AG04449 (cell line): Measurements from ENCODE around the gene PPP1R8.
"Not testable (repeated sequence)": the region's sequence is repeated elsewhere in the genome, so short reads cannot be mapped to it uniquely, and the experiment has no call there.

Experiments
- CTCF ChIA-PET: fragments of 350-600 bp; formaldehyde crosslinking; extraction: SDS; loops from one replicate; lab custom pipeline; 2021; ENCODE audit warnings: antibody characterized with exemption; lab: Yijun Ruan, JAX
- POLR2A ChIA-PET: fragments of 400-600, 350-600 bp; formaldehyde crosslinking; extraction: SDS; loops from one replicate; lab custom pipeline; 2020; ENCODE audit warnings: antibody characterized with exemption, inconsistent platforms; lab: Yijun Ruan, JAX
- DNase-seq: peaks from one replicate; pipeline ENCODE4 v3.0.0-alpha.2; 2010; ENCODE audit warnings: low read depth, low spot score
- H3K4me3 ChIP-seq: 2 replicates; pipeline ENCODE4 v1.5.1; 2011; ENCODE audit warnings: low read depth, mild to moderate bottlenecking, control low read depth, low read length
- CTCF ChIP-seq: IDR thresholded peaks from one replicate; pipeline ENCODE4 v1.5.1; 2011; ENCODE audit warnings: mild to moderate bottlenecking, moderate library complexity, low read length, control low read depth, inconsistent platforms; ENCODE audit not compliant: insufficient read depth; ENCODE audit errors: missing control alignments

PPP1R8 gene

GRCh38 chr1:27809883-27810282 lies 20.7 kb upstream of the PPP1R8 start:
- CTCF ChIA-PET = no interaction called here
- H3K4me3 ChIP-seq = no peak overlapping the region
- DNase-seq = no peak
- TF ChIP-seq CTCF = no peak
- POLR2A ChIA-PET = no interaction called here

- ChIA-PET CTCF (no interaction called here), POLR2A (no interaction called here)
- TF ChIP-seq CTCF = no peak
- DNase-seq = no peak
- no peak overlapping the region for H3K4me3 ChIP-seq
These were observed 18.7 kb upstream of the PPP1R8 start for GRCh38 chr1:27811741-27812500.

GRCh38 chr1:27816921-27817630 lies 13.5 kb upstream of the PPP1R8 start:
- no peak overlapping the region for H3K4me3 ChIP-seq
- ChIA-PET POLR2A (no interaction called here), CTCF (interaction anchor here (0.9 to 1.3 kb wide), 2 partner anchors 13 to 92 kb away, joined by 3 to 5 read pairs; partner anchors contain the start of genes FAM76A and PPP1R8)
- peak; percentile 69 for DNase-seq
- no peak for TF ChIP-seq CTCF

GRCh38 chr1:27821761-27822315 lies 8.7 kb upstream of the PPP1R8 start:
- TF ChIP-seq CTCF = no peak
- CTCF ChIA-PET = no interaction called here
- no peak for DNase-seq
- POLR2A ChIA-PET = no interaction called here
- no peak overlapping the region for H3K4me3 ChIP-seq

GRCh38 chr1:27823784-27824183 lies 6.8 kb upstream of the PPP1R8 start:
- TF ChIP-seq CTCF = no peak

GRCh38 chr1:27824411-27824810 lies 6.2 kb upstream of the PPP1R8 start:
- CTCF ChIA-PET = no interaction called here
- no peak for TF ChIP-seq CTCF
- DNase-seq = no peak
- H3K4me3 ChIP-seq = no peak overlapping the region
- POLR2A ChIA-PET = no interaction called here

More at GRCh38 chr1:27823784-27824183, 6.8 kb upstream of the PPP1R8 start:
- CTCF ChIA-PET = no interaction called here
- DNase-seq = no peak
- POLR2A ChIA-PET = no interaction called here
- H3K4me3 ChIP-seq = no peak overlapping the region

- DNase-seq, POLR2A ChIA-PET, H3K4me3 ChIP-seq: not testable (repeated sequence)
- CTCF ChIA-PET = interaction anchor here (1.2 to 1.6 kb wide), 3 partner anchors 11 to 27 kb away, joined by 3 to 5 read pairs (median 4); no protein-coding TSS in a partner anchor
These were observed 1.1 kb upstream of the PPP1R8 start for GRCh38 chr1:27829339-27829960.
